H9 (cell line): ENCODE results near the gene SLC25A20. TPM values are rescaled to one million over a fixed set of nuclear protein-coding genes. Genes with fewer than 3 reads are reported as not detected.
"Not testable (repeated sequence)": the region's sequence is repeated elsewhere in the genome, so short reads cannot be mapped to it uniquely, and the experiment has no call there.

Experiments
- DNase-seq: peaks from one replicate; pipeline ENCODE4 v3.0.0-alpha.2; 2017
- H2AFZ ChIP-seq: one replicate; pipeline ENCODE4 v1.6.1; 2013; ENCODE audit warnings: mild to moderate bottlenecking, low read length, control low read depth, moderate library complexity
- H2AK5ac ChIP-seq: 2 replicates; pipeline ENCODE4 v1.6.1; 2013; ENCODE audit warnings: low read length, control low read depth, mixed read lengths; ENCODE audit not compliant: insufficient read length
- H2BK120ac ChIP-seq: one replicate; pipeline ENCODE4 v1.6.1; 2013; ENCODE audit warnings: low read depth, mild to moderate bottlenecking, low read length, control low read depth, inconsistent platforms; ENCODE audit not compliant: poor library complexity, severe bottlenecking
- H2BK12ac ChIP-seq: 2 replicates; pipeline ENCODE4 v1.6.1; 2013; ENCODE audit warnings: low read length, control low read depth, mixed read lengths, low read depth; ENCODE audit not compliant: insufficient read length
- H2BK15ac ChIP-seq: 2 replicates; pipeline ENCODE4 v1.6.1; 2013; ENCODE audit warnings: low read depth, low read length, control low read depth
- H2BK20ac ChIP-seq: one replicate; pipeline ENCODE4 v1.6.1; 2013; ENCODE audit warnings: low read depth, mild to moderate bottlenecking, low read length, control low read depth, inconsistent platforms; ENCODE audit not compliant: poor library complexity, severe bottlenecking
- H2BK5ac ChIP-seq: 2 replicates; pipeline ENCODE4 v1.6.1; 2013; ENCODE audit warnings: low read length, control low read depth, mixed read lengths; ENCODE audit not compliant: insufficient read length
- H3K14ac ChIP-seq: 2 replicates; pipeline ENCODE4 v1.6.1; 2013; ENCODE audit warnings: low read length, control low read depth; ENCODE audit not compliant: insufficient read depth
- H3K18ac ChIP-seq: 2 replicates; pipeline ENCODE4 v1.6.1; 2013; ENCODE audit warnings: low read depth, mild to moderate bottlenecking, mixed read lengths, low read length, control low read depth; ENCODE audit not compliant: insufficient read length
- H3K23ac ChIP-seq: 2 replicates; pipeline ENCODE4 v1.6.1; 2013; ENCODE audit warnings: low read length, control low read depth, mixed read lengths, low read depth; ENCODE audit not compliant: insufficient read length
- H3K23me2 ChIP-seq: 2 replicates; pipeline ENCODE4 v1.6.1; 2013; ENCODE audit warnings: low read depth, mild to moderate bottlenecking, mixed read lengths, low read length, control low read depth; ENCODE audit not compliant: insufficient read length, poor library complexity, severe bottlenecking
- H3K27ac ChIP-seq: 2 replicates; pipeline ENCODE4 v1.5.1; 2013; ENCODE audit warnings: low read length, control low read depth, mixed read lengths, low read depth; ENCODE audit not compliant: insufficient read length
- H3K27me3 ChIP-seq: 2 replicates; pipeline ENCODE4 v1.6.1; 2013; ENCODE audit warnings: low read length, control low read depth, inconsistent platforms; ENCODE audit not compliant: insufficient read depth
- H3K4ac ChIP-seq: 2 replicates; pipeline ENCODE4 v1.6.1; 2013; ENCODE audit warnings: low read depth, mild to moderate bottlenecking, control low read depth, inconsistent platforms, low read length, moderate library complexity
- H3K4me1 ChIP-seq: 2 replicates; pipeline ENCODE4 v1.6.1; 2013; ENCODE audit warnings: low read length, control low read depth, inconsistent platforms; ENCODE audit not compliant: insufficient read depth
- H3K4me2 ChIP-seq: 2 replicates; pipeline ENCODE4 v1.6.1; 2013; ENCODE audit warnings: low read length, control low read depth, mixed read lengths; ENCODE audit not compliant: insufficient read length, insufficient read depth
- H3K56ac ChIP-seq: 2 replicates; pipeline ENCODE4 v1.6.1; 2013; ENCODE audit warnings: low read depth, mild to moderate bottlenecking, mixed read lengths, low read length, control low read depth; ENCODE audit not compliant: insufficient read length
- H3K79me1 ChIP-seq: 2 replicates; pipeline ENCODE4 v1.6.1; 2013; ENCODE audit warnings: low read depth, mild to moderate bottlenecking, moderate library complexity, low read length, control low read depth, inconsistent platforms; ENCODE audit not compliant: insufficient read depth, poor library complexity, severe bottlenecking
- H3K79me2 ChIP-seq: 2 replicates; pipeline ENCODE4 v1.6.1; 2013; ENCODE audit warnings: low read length, control low read depth, inconsistent platforms; ENCODE audit not compliant: insufficient read depth
- H3K9ac ChIP-seq: 2 replicates; pipeline ENCODE4 v1.6.1; 2013; ENCODE audit warnings: low read length, control low read depth, mixed read lengths; ENCODE audit not compliant: insufficient read length; ENCODE audit errors: extremely low read depth
- H3K9me3 ChIP-seq: one replicate; pipeline ENCODE4 v1.6.1; 2013; ENCODE audit warnings: low read depth, low read length, inconsistent platforms; ENCODE audit not compliant: control insufficient read depth
- H3T11ph ChIP-seq: one replicate; pipeline ENCODE4 v1.6.1; 2013; ENCODE audit warnings: mild to moderate bottlenecking, low read length, control low read depth, inconsistent platforms
- H4K20me1 ChIP-seq: one replicate; pipeline ENCODE4 v1.6.1; 2013; ENCODE audit not compliant: control insufficient read depth, insufficient read length, insufficient read depth
- H4K5ac ChIP-seq: 2 replicates; pipeline ENCODE4 v1.6.1; 2013; ENCODE audit warnings: low read depth, mild to moderate bottlenecking, mixed read lengths, low read length, control low read depth; ENCODE audit not compliant: insufficient read length
- H4K8ac ChIP-seq: replicated peaks from 2 replicates; pipeline ENCODE4 v1.6.1; 2013; ENCODE audit warnings: low read length, control low read depth, mixed read lengths, low read depth; ENCODE audit not compliant: insufficient read length
- H4K91ac ChIP-seq: 2 replicates; pipeline ENCODE4 v1.6.1; 2013; ENCODE audit warnings: low read depth, mild to moderate bottlenecking, moderate library complexity, mixed read lengths, low read length, control low read depth; ENCODE audit not compliant: insufficient read length
- H3K27ac Mint-ChIP-seq, 3 experiments: 2 replicates in 2 of 3; 3 replicates in 1 of 3; pipeline ENCODE4 v1.8.0; 2020 to 2021; ENCODE audit warnings: mixed read lengths in 3 of 3, mild to moderate bottlenecking in 1 of 3, moderate library complexity in 1 of 3
- H3K27me3 Mint-ChIP-seq: 2 replicates; pipeline ENCODE4 v1.8.0; 2021; ENCODE audit warnings: low read depth, mild to moderate bottlenecking, moderate library complexity, mixed read lengths
- H3K36me3 Mint-ChIP-seq, 3 experiments: 2 replicates in 2 of 3; 3 replicates in 1 of 3; pipeline ENCODE4 v1.8.0; 2020 to 2021; ENCODE audit warnings: low read depth in 3 of 3, mixed read lengths in 3 of 3; ENCODE audit not compliant: insufficient read depth in 1 of 3
- H3K4me1 Mint-ChIP-seq, 2 experiments: 2 replicates each; pipeline ENCODE4 v1.8.0; 2020; ENCODE audit warnings: mixed read lengths in 2 of 2
- H3K4me3 Mint-ChIP-seq, 2 experiments: 2 replicates in 1 of 2; 3 replicates in 1 of 2; pipeline ENCODE4 v1.8.0; 2020 to 2021; ENCODE audit warnings: mild to moderate bottlenecking in 2 of 2, mixed read lengths in 2 of 2, moderate library complexity in 1 of 2
- H3K9me3 Mint-ChIP-seq, 2 experiments: 2 replicates in 1 of 2; 3 replicates in 1 of 2; pipeline ENCODE4 v1.8.0; 2020; ENCODE audit warnings: mild to moderate bottlenecking in 2 of 2, mixed read lengths in 2 of 2, moderate library complexity in 1 of 2
- CTCF ChIP-seq: fragments of 200-600 bp; sonication (generic); conservative IDR thresholded peaks from 3 replicates; pipeline ENCODE4 v1.8.0; 2021; ENCODE audit warnings: antibody characterized with exemption, mild to moderate bottlenecking
- WGBS: extraction: QIAGEN DNeasy Blood & Tissue Kit; methylation state at CpG from one replicate; pipeline ENCODE4 v1.1.7; 2013; ENCODE audit warnings: missing lambda C conversion rate, low lambda C conversion rate, mixed read lengths; ENCODE audit not compliant: insufficient read length; ENCODE audit errors: extremely low coverage; 5-methylcytosine and 5-hydroxymethylcytosine counted together
- total RNA-seq: library from RNA; stranded (reverse); gene quantifications from 2 replicates; pipeline ENCODE4 v1.2.1, GENCODE V29; 2021

The SLC25A20 gene
- total RNA-seq, 1 experiment from 2014 or later = 7.4 TPM

- H3K36me3 Mint-ChIP-seq = no peaks in the 10 kb centered on the region
- H3K4me1 ChIP-seq = no peaks in the 10 kb centered on the region
- H3T11ph ChIP-seq = no peak overlapping the region
- no peaks in the 10 kb centered on the region for H3K27me3 ChIP-seq
- no peaks in the 10 kb centered on the region for H3K23me2 ChIP-seq
- no peak overlapping the region for H4K5ac ChIP-seq
- no peak overlapping the region for H2AK5ac ChIP-seq
- peaks cover 1 to 4% of the 10 kb centered on the region in 2 experiments; a peak in 2 of 4 replicates for H3K4me1 Mint-ChIP-seq
- no peak overlapping the region for H3K4ac ChIP-seq
- H3K27ac Mint-ChIP-seq = no peak overlapping the region
- H4K20me1 ChIP-seq = no peaks in the 10 kb centered on the region
- no CpG with 5 or more reads among the region's 6 CpGs for WGBS
- H3K4me2 ChIP-seq = no peak overlapping the region
- no peak overlapping the region for H3K4me3 Mint-ChIP-seq
- H2BK5ac ChIP-seq = no peak overlapping the region
- H4K8ac ChIP-seq = no peak overlapping the region
- H3K18ac ChIP-seq = no peak overlapping the region
- no peak overlapping the region for H3K14ac ChIP-seq
- H2BK120ac ChIP-seq = no peak overlapping the region
- H3K9me3 Mint-ChIP-seq = no peaks in the 10 kb centered on the region
- H2BK12ac ChIP-seq = no peak overlapping the region
- no peaks in the 10 kb centered on the region for H3K9me3 ChIP-seq
- H2BK15ac ChIP-seq = no peak overlapping the region
- no peaks in the 10 kb centered on the region for H3K27me3 Mint-ChIP-seq
- no peak overlapping the region for H4K91ac ChIP-seq
- DNase-seq = no peak
- no peak overlapping the region for H2BK20ac ChIP-seq
- H2AFZ ChIP-seq = no peak overlapping the region
- no peak overlapping the region for H3K23ac ChIP-seq
- H3K27ac ChIP-seq = no peak overlapping the region
- H3K79me1 ChIP-seq = no peaks in the 10 kb centered on the region
- H3K9ac ChIP-seq = no peak overlapping the region
- H3K56ac ChIP-seq = no peak overlapping the region
- no peaks in the 10 kb centered on the region for H3K79me2 ChIP-seq
- TF ChIP-seq CTCF = no peak
These were observed 68.0 kb downstream of the SLC25A20 start for GRCh38 chr3:48830715-48831114.

GRCh38 chr3:48829525-48829924 is 69.2 kb downstream of the SLC25A20 start:
- not testable (repeated sequence) for H3K4ac ChIP-seq, H3K4me1 Mint-ChIP-seq, H3K18ac ChIP-seq, H3K56ac ChIP-seq, H3K27me3 ChIP-seq, H4K5ac ChIP-seq, H3K9ac ChIP-seq, H3K23me2 ChIP-seq, H3K79me2 ChIP-seq, H4K20me1 ChIP-seq, H3K27me3 Mint-ChIP-seq, H3K36me3 Mint-ChIP-seq, H3K4me1 ChIP-seq, DNase-seq, H2AK5ac ChIP-seq, H2AFZ ChIP-seq, H4K8ac ChIP-seq, H3K79me1 ChIP-seq, H3K23ac ChIP-seq, H2BK12ac ChIP-seq, H3K27ac Mint-ChIP-seq, H3K14ac ChIP-seq, H3K9me3 ChIP-seq, H2BK120ac ChIP-seq, H2BK15ac ChIP-seq, H3K9me3 Mint-ChIP-seq, H3K4me3 Mint-ChIP-seq, H3T11ph ChIP-seq, H2BK20ac ChIP-seq, H2BK5ac ChIP-seq, H3K27ac ChIP-seq, H3K4me2 ChIP-seq, H4K91ac ChIP-seq
- WGBS = no CpG with 5 or more reads among the region's 11 CpGs
